Lower lobe of right lung (tissue), 2 donors: ENCODE measurements around the gene STAC3. TPM values are rescaled to one million over a fixed set of nuclear protein-coding genes. Genes with fewer than 3 reads are reported as not detected.

Experiments
- ATAC-seq, 2 donors: fragments of 200-7000 bp; cut with Tn5 transposase; one replicate each; pipeline ENCODE4 v1.9.1; 2020 to 2022; ENCODE audit warnings: mild to moderate bottlenecking in 2 of 2, moderate library complexity in 2 of 2
- DNase-seq: peaks from one replicate; pipeline ENCODE4 v3.0.0-alpha.2; 2020
- H3K27ac ChIP-seq: fragments of 200-600 bp; one replicate; pipeline ENCODE4 v1.8.0; 2022
- H3K27me3 ChIP-seq: fragments of 200-600 bp; one replicate; pipeline ENCODE4 v1.8.0; 2022; ENCODE audit warnings: low read depth
- H3K36me3 ChIP-seq: fragments of 200-600 bp; one replicate; pipeline ENCODE4 v1.8.0; 2022; ENCODE audit warnings: mild to moderate bottlenecking
- H3K4me1 ChIP-seq: fragments of 200-600 bp; one replicate; pipeline ENCODE4 v1.8.0; 2022
- H3K4me3 ChIP-seq: fragments of 200-600 bp; one replicate; pipeline ENCODE4 v1.8.0; 2022; ENCODE audit warnings: mild to moderate bottlenecking
- H3K9me3 ChIP-seq: fragments of 200-600 bp; one replicate; pipeline ENCODE4 v1.8.0; 2022
- intact Hi-C: fragments of 100-400 bp; cut with DNase I; formaldehyde crosslinking; loops from one replicate; pipeline ENCODE4 v1.11.0; 2022
- total RNA-seq: library from RNA; stranded (reverse); fragmentation: NEBNext Ultra II Directional; extraction: Animal tissue kit (Norgen Biotek cat#: 25700); gene quantifications from one replicate; pipeline ENCODE4 v1.2.1, GENCODE V29; 2021
- TF ChIP-seq, protein P1 (sequence below): fragments of 200-600 bp; IDR thresholded peaks from one replicate; pipeline ENCODE4 v1.8.0; 2022; ENCODE audit warnings: antibody characterized with exemption, mild to moderate bottlenecking
- donor health status: DM: no; HTN: yes; CAD: no; lungs with severe emphysema.

STAC3 gene
- total RNA-seq, 1 donor from 2014 or later: 8.7 TPM

DNA sequence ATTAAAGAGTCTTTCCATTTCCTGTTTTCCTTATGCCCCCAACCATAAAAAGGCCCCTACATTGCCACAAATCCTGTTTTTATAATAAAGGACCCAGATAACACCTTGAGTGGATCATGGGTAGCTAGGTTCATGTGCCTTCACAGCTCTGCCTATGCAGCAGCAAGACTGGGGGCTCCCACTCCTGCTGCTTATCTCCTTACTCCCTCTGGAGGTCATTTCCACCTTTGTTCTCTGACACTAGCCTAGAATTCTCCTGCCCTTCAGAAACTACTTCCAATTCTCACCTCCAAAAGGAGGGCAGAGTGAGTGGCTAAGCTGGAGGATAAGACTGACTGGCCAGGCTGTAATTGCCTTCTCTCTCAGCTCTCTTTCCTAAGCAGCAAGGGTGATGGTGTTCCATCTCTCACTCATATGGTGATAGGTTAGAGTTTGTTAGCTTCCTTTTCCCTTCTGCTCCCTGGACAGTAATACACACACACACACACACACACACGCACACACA, 20.0 kb upstream of the STAC3 start:
- no peak overlapping the region for H3K27ac ChIP-seq
- H3K36me3 ChIP-seq: peaks cover 87% of the 10 kb centered on the region
- intact Hi-C loops: no loop called here
- ATAC-seq (no peak), DNase-seq (no peak)
- H3K9me3 ChIP-seq: no peaks in the 10 kb centered on the region
- TF ChIP-seq, protein P1, sequence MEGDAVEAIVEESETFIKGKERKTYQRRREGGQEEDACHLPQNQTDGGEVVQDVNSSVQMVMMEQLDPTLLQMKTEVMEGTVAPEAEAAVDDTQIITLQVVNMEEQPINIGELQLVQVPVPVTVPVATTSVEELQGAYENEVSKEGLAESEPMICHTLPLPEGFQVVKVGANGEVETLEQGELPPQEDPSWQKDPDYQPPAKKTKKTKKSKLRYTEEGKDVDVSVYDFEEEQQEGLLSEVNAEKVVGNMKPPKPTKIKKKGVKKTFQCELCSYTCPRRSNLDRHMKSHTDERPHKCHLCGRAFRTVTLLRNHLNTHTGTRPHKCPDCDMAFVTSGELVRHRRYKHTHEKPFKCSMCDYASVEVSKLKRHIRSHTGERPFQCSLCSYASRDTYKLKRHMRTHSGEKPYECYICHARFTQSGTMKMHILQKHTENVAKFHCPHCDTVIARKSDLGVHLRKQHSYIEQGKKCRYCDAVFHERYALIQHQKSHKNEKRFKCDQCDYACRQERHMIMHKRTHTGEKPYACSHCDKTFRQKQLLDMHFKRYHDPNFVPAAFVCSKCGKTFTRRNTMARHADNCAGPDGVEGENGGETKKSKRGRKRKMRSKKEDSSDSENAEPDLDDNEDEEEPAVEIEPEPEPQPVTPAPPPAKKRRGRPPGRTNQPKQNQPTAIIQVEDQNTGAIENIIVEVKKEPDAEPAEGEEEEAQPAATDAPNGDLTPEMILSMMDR: no peak
- no peaks in the 10 kb centered on the region for H3K4me1 ChIP-seq
- no peak overlapping the region for H3K4me3 ChIP-seq
- H3K27me3 ChIP-seq: no peaks in the 10 kb centered on the region

DNA sequence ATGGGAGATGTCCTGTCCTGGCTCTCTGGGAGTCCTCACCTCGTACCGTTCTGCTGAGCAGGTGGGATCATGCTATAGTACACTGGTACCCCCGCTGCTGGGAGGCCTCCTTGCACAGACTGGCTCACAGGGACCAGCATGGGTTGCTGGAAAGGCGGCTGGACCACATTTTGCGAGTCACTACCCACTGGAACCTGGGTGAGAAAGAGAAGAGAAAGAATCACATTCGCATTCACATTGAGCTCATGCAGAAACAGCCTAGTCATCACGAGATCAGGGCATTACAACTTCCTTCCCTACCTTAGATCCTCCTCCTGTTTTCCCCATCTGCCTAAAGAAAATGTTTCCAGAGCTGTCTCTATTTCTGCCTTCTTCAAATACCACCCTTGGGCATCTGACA, 17.3 kb upstream of the STAC3 start:
- Histone ChIP-seq H3K27ac (no peak overlapping the region), H3K27me3 (no peaks in the 10 kb centered on the region), H3K9me3 (no peaks in the 10 kb centered on the region), H3K36me3 (peaks cover 87% of the 10 kb centered on the region), H3K4me3 (no peak overlapping the region), H3K4me1 (no peaks in the 10 kb centered on the region)
- DNase-seq (no peak), ATAC-seq (peak in 1 of 2 donors; percentile 36)
- intact Hi-C loops: no loop called here
- TF ChIP-seq, protein P1: no peak

DNA sequence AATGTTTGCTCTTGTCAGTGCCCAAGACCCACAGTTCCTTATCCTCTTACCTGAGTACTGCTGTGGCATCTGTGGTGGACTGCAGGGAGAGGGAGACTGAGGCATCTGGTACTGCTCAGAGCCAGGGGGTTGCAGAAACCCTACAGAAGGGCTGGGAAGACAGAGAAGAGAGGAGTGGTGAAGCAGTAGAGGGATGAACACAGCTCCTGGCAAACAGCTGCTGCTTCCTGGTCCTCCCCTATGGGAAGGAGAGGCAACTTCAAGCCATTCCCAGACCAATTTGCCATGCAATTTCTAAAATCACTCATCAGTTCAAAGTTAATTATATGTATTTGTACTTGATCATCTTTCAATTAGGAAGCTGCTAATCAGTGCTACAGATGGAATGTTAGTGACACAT, 15.7 kb upstream of the STAC3 start:
- Histone ChIP-seq H3K27ac (no peak overlapping the region), H3K36me3 (peaks cover 73% of the 10 kb centered on the region), H3K27me3 (no peaks in the 10 kb centered on the region), H3K9me3 (no peaks in the 10 kb centered on the region), H3K4me3 (no peak overlapping the region), H3K4me1 (no peaks in the 10 kb centered on the region)
- intact Hi-C loops: no loop called here
- no peak for ATAC-seq
- TF ChIP-seq, protein P1: no peak
- no peak for DNase-seq

DNA sequence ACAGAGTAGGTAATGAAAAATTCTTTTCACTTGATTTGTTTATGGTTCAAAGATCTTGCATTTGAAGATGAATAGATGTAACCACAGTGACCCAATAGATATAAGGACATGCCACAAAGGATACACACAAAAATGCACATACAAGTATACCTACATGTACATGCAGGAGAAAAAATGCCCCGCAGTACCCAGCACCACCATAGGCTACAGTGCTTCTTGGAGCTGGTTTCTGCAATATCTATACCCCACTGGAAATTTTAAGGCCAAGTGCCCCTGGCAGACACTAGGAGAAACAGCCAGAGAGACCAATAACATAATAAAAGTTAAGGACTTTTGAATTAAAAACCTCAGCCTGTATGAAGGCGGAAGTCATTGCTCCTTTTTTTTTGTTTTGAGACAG, 12.1 kb upstream of the STAC3 start:
- intact Hi-C loops: no loop called here
- Histone ChIP-seq H3K36me3 (peaks cover 72% of the 10 kb centered on the region), H3K27me3 (no peaks in the 10 kb centered on the region), H3K4me3 (no peak overlapping the region), H3K27ac (no peak overlapping the region), H3K4me1 (no peaks in the 10 kb centered on the region), H3K9me3 (no peaks in the 10 kb centered on the region)
- ATAC-seq (no peak), DNase-seq (no peak)
- TF ChIP-seq, protein P1: no peak

DNA sequence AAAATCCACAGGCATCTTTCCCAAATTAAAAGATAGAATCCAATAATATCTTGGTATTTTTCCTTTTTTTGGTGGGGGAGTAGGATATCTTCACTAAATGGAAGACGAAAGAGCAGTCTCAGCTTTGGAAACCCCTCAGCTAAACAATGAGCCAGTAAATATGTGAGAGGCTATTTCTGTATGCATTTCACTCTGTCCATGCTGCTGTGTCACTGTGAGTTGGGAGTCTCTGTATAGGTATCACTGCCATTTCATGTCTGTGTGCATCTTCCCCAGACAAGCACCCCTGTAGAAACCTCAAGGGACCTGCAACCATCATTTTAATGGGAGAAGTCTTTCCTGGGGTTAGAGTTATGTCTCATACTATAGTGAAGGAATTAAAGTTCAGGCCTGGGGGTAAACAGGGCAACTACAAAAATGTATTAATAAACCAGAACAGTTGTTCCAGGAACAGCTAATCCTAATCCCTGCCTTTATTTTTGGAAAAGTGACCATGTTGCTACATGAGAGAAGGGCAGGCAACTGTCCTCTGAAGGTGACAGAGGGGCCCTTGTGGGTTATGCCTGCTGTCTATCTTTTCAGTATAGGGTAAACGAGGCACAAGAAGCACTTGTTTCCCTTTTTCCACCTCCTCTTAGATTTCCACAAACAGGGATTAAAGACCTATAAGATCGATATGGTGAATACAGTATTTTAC, 11.3 kb upstream of the STAC3 start:
- no peaks in the 10 kb centered on the region for H3K9me3 ChIP-seq
- no peak overlapping the region for H3K27ac ChIP-seq
- TF ChIP-seq, protein P1: no peak
- peaks cover 72% of the 10 kb centered on the region for H3K36me3 ChIP-seq
- no peak overlapping the region for H3K4me3 ChIP-seq
- no peaks in the 10 kb centered on the region for H3K4me1 ChIP-seq
- no peak for DNase-seq
- intact Hi-C loops: no loop called here
- ATAC-seq: no peak
- no peaks in the 10 kb centered on the region for H3K27me3 ChIP-seq
